Hepatocyte (in vitro differentiated cells): ENCODE measurements around the gene FNDC3B.

Experiments used
- EZH2 ChIP-seq: fragments of 200-600 bp; sonication (generic); IDR thresholded peaks from 2 replicates; pipeline ENCODE4 v1.6.1; 2016; ENCODE audit warnings: antibody characterized with exemption, mild to moderate bottlenecking, borderline replicate concordance
- EZH2phosphoT487 ChIP-seq: fragments of 200-600 bp; sonication (generic); IDR thresholded peaks from one replicate; pipeline ENCODE4 v1.6.1; 2018; ENCODE audit warnings: antibody characterized with exemption, mild to moderate bottlenecking, low read depth, moderate library complexity; ENCODE audit not compliant: unreplicated experiment, severe bottlenecking
- TF ChIP-seq, protein P1 (sequence below): fragments of 200-600 bp; sonication (generic); IDR thresholded peaks from 2 replicates; pipeline ENCODE4 v1.5.1; 2016; ENCODE audit warnings: antibody characterized with exemption, mild to moderate bottlenecking; ENCODE audit not compliant: poor library complexity

DNA sequence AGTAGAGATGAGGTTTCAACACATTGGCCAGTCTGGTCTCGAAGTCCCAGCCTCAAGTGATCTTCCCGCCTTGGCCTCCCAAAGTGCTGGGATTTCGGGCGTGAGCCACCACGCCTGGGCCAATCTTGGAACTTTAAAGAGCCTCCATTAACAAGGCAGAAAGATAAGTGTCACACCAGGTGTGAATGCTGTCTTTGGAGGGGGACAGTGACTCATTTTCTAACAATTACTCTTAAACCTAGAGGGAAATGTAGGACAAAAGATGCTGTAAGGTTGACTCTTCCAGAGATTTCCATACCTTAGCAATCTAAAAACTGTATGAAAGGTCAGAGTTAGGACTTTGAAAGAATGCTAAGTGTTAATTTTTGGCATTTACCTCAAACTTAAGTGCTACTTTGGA, 84.9 kb downstream of the FNDC3B start:
- TF ChIP-seq, protein P1, sequence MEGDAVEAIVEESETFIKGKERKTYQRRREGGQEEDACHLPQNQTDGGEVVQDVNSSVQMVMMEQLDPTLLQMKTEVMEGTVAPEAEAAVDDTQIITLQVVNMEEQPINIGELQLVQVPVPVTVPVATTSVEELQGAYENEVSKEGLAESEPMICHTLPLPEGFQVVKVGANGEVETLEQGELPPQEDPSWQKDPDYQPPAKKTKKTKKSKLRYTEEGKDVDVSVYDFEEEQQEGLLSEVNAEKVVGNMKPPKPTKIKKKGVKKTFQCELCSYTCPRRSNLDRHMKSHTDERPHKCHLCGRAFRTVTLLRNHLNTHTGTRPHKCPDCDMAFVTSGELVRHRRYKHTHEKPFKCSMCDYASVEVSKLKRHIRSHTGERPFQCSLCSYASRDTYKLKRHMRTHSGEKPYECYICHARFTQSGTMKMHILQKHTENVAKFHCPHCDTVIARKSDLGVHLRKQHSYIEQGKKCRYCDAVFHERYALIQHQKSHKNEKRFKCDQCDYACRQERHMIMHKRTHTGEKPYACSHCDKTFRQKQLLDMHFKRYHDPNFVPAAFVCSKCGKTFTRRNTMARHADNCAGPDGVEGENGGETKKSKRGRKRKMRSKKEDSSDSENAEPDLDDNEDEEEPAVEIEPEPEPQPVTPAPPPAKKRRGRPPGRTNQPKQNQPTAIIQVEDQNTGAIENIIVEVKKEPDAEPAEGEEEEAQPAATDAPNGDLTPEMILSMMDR = no peak
- TF ChIP-seq EZH2phosphoT487 (no peak), EZH2 (no peak)
